GM12878 (cell line): ENCODE measurements around the gene MYO3B. TPM values are rescaled to one million over a fixed set of nuclear protein-coding genes. Genes with fewer than 3 reads are reported as not detected.

ENCODE experiments used
- ATAC-seq: fragments of 200-7000 bp; cut with Tn5 transposase; 3 replicates; pipeline ENCODE4 v1.9.1; 2020; ENCODE audit warnings: mild to moderate bottlenecking, moderate library complexity
- BruUV-seq: library from RNA; stranded (reverse); fragments of 400-500 nt; replicated peaks from 2 replicates; lab custom pipeline; 2021; lab: Mats Ljungman, UMichigan
- CTCF ChIA-PET: fragments of 300-600 bp; sonication (Branson Sonifier 250); formaldehyde crosslinking; extraction: SDS; loops from one replicate; lab custom pipeline; 2021; ENCODE audit warnings: inconsistent platforms; lab: Yijun Ruan, JAX
- POLR2A ChIA-PET: fragments of 350-600 bp; formaldehyde crosslinking; extraction: SDS; loops from one replicate; lab custom pipeline; 2021; ENCODE audit warnings: inconsistent platforms; lab: Charles Lee
- RAD21 ChIA-PET: fragments of 300-600 bp; sonication (Branson Sonifier 250); formaldehyde crosslinking; loops from one replicate; lab custom pipeline; 2023; ENCODE audit warnings: antibody characterized with exemption; ENCODE audit not compliant: unreplicated experiment; lab: Charles Lee
- SMC1A ChIA-PET: fragments of 300-600 bp; sonication (Branson Sonifier 250); formaldehyde crosslinking; loops from one replicate; lab custom pipeline; 2023; ENCODE audit not compliant: unreplicated experiment, uncharacterized antibody; lab: Charles Lee
- DNase-seq: peaks from one replicate; pipeline ENCODE4 v3.0.0-alpha.2; 2011; ENCODE audit warnings: low read depth, low spot score
- FAIRE-seq: peaks from 3 replicates; lab custom pipeline; 2011; peaks lifted over from hg19 to GRCh38; lab: Jason Lieb, UNC
- H2AFZ ChIP-seq: 2 replicates; pipeline ENCODE4 v1.6.0; 2011; ENCODE audit warnings: low read depth, low read length, control low read depth; ENCODE audit not compliant: control insufficient read depth
- H3K27ac ChIP-seq: 2 replicates; pipeline ENCODE4 v1.5.1; 2011; ENCODE audit warnings: control low read depth; ENCODE audit not compliant: control insufficient read depth, insufficient read depth
- H3K27me3 ChIP-seq, 2 experiments: replicated peaks in 1 of 2; 2 replicates each; pipeline versions ENCODE4 v1.6.0 to v1.6.1; 2011; ENCODE audit warnings: low read length in 1 of 2; ENCODE audit not compliant: control insufficient read depth in 2 of 2, insufficient read depth in 2 of 2
- H3K36me3 ChIP-seq, 2 experiments: 2 replicates each; pipeline ENCODE4 v1.5.1; 2011; ENCODE audit warnings: low read length in 1 of 2; ENCODE audit not compliant: control insufficient read depth in 2 of 2, insufficient read depth in 2 of 2
- H3K4me1 ChIP-seq: 2 replicates; pipeline ENCODE4 v1.6.1; 2011; ENCODE audit warnings: mild to moderate bottlenecking, low read length, moderate library complexity, mixed read lengths; ENCODE audit not compliant: control insufficient read depth, insufficient read depth
- H3K4me2 ChIP-seq: 2 replicates; pipeline ENCODE4 v1.6.0; 2011; ENCODE audit warnings: control low read depth; ENCODE audit not compliant: control insufficient read depth, insufficient read depth
- H3K4me3 ChIP-seq: fragments of 200-600 bp; sonication (generic); 2 replicates; pipeline ENCODE4 v1.5.1; 2016
- H3K79me2 ChIP-seq: 2 replicates; pipeline ENCODE4 v1.6.0; 2011; ENCODE audit warnings: low read length; ENCODE audit not compliant: control insufficient read depth, insufficient read depth
- H3K9ac ChIP-seq: 2 replicates; pipeline ENCODE4 v1.8.0; 2011; ENCODE audit warnings: low read length, control low read depth, mixed read lengths; ENCODE audit not compliant: control insufficient read depth, insufficient read depth
- H3K9me3 ChIP-seq: replicated peaks from 3 replicates; pipeline ENCODE4 v1.5.1; 2011; ENCODE audit warnings: mild to moderate bottlenecking, low read length; ENCODE audit not compliant: control insufficient read depth, insufficient read depth
- H4K20me1 ChIP-seq: 2 replicates; pipeline ENCODE4 v1.6.0; 2011; ENCODE audit not compliant: control insufficient read depth, insufficient read depth
- CBX3 ChIP-seq: fragments of 200-600 bp; sonication (generic); IDR thresholded peaks from 2 replicates; pipeline ENCODE4 v1.6.1; 2016; ENCODE audit warnings: low read depth, borderline replicate concordance
- IKZF2 ChIP-seq, 2 experiments: fragments of 450-650 bp; IDR thresholded peaks; 2 replicates each; pipeline ENCODE4 v1.6.1; 2017; ENCODE audit warnings: mild to moderate bottlenecking in 2 of 2, moderate library complexity in 2 of 2
- STAT3 ChIP-seq: IDR thresholded peaks from 2 replicates; pipeline ENCODE4 v1.6.1; 2011; ENCODE audit warnings: low read depth, low read length, improper control_type of control experiment
- TCF7 ChIP-seq: IDR thresholded peaks from 2 replicates; pipeline ENCODE4 v1.6.1; 2014; ENCODE audit warnings: antibody characterized with exemption, borderline replicate concordance
- ZNF207 ChIP-seq: fragments of 450-650 bp; IDR thresholded peaks from 2 replicates; pipeline ENCODE4 v1.6.1; 2014; ENCODE audit warnings: antibody characterized with exemption, mild to moderate bottlenecking, borderline replicate concordance
- ZNF384 ChIP-seq: IDR thresholded peaks from 2 replicates; pipeline ENCODE4 v1.6.1; 2012; ENCODE audit warnings: low read depth, mild to moderate bottlenecking, low read length, improper control_type of control experiment, borderline replicate concordance
- WGBS: methylation state at CpG from one replicate; pipeline ENCODE4 v1.1.6; 2016; ENCODE audit warnings: low lambda C conversion rate; ENCODE audit not compliant: insufficient replicate concordance, insufficient coverage; ENCODE audit errors: missing lambda C conversion rate; 5-methylcytosine and 5-hydroxymethylcytosine counted together
- in situ Hi-C: fragments of 300-500 bp; cut with MboI; formaldehyde crosslinking; loops from 9 replicates; pipeline ENCODE4 v1.14.3; 2018; ENCODE audit warnings: mixed read lengths
- intact Hi-C: fragments of 100-400 bp; cut with micrococcal nuclease; formaldehyde crosslinking; loops from one replicate; pipeline ENCODE4 v1.14.2; 2022; ENCODE audit not compliant: unreplicated experiment
- polyA plus RNA-seq, 11 experiments: library from polyadenylated mRNA; depleted of rRNA in 4 of 11; unstranded in 6 of 11; stranded (reverse) in 5 of 11; fragments of >200 nt; fragmentation: Nextera tagmentation in 4 of 11; fragmentation: Illumina TruSeq in 1 of 11; extraction: Ambion mirVana in 4 of 11; extraction: Trizol in 1 of 11; gene quantifications; 1 replicate in 1 of 11; 2 replicates in 10 of 11; pipeline versions ENCODE4 v1.2.1 to v1.2.3, GENCODE V29; 2011 to 2016; ENCODE audit warnings: inconsistent platforms in 2 of 11, missing spikeins in 2 of 11, low read depth in 1 of 11
- total RNA-seq, 4 experiments: library from RNA; depleted of rRNA in 3 of 4; stranded (reverse); fragments of >200 nt in 3 of 4; fragmentation: Illumina TruSeq in 1 of 4; extraction: Trizol in 1 of 4; gene quantifications; 2 replicates each; pipeline versions ENCODE4 v1.2.1 to v1.2.3, GENCODE V29; 2013 to 2021

MYO3B gene
- total and polyA plus RNA-seq, 10 of the 15 experiments (the other 5 are each of a cell fraction or from before 2014, with no cell fraction given), result 1.1 to 7.1 (median 2.1) TPM

- H2AFZ ChIP-seq, result no peak overlapping the region
- DNase-seq (no peak), FAIRE-seq (peak; percentile 18), ATAC-seq (no peak)
- BruUV-seq, result no TSS peak
- H3K27me3 ChIP-seq, result no peaks in the 10 kb centered on the region
- no peak overlapping the region for H3K9ac ChIP-seq
- H3K4me1 ChIP-seq, result no peaks in the 10 kb centered on the region
- H3K4me2 ChIP-seq, result no peak overlapping the region
- intact Hi-C loops, result no loop called here
- H3K79me2 ChIP-seq, result no peaks in the 10 kb centered on the region
- TF ChIP-seq ZNF207 (no peak), TCF7 (no peak), STAT3 (no peak), CBX3 (no peak)
- ChIA-PET SMC1A (interaction anchor here (2.4 kb wide), 1 partner anchor 8 kb away, joined by 16 read pairs; no protein-coding TSS in a partner anchor), POLR2A (no interaction called here), CTCF (no interaction called here), RAD21 (no interaction called here)
- in situ Hi-C loops, result no loop called here
- H3K27ac ChIP-seq, result no peak overlapping the region
- peaks cover 3% of the 10 kb centered on the region; the same call in 2 of the 3 replicates for H3K9me3 ChIP-seq
- H3K4me3 ChIP-seq, result no peak overlapping the region
- no peaks in the 10 kb centered on the region for H4K20me1 ChIP-seq
- WGBS, result 0% methylated on average over 1 of the region's 1 CpG
- H3K36me3 ChIP-seq, result no peaks in the 10 kb centered on the region
Observed at GRCh38 chr2:170288859-170289258, 110.9 kb downstream of the MYO3B start.

GRCh38 chr2:170291474-170291873, 113.5 kb downstream of the MYO3B start:
- ChIA-PET SMC1A (interaction anchor here (1.2 to 1.4 kb wide), 2 partner anchors 21 to 334 kb away, joined by 3 read pairs; no protein-coding TSS in a partner anchor), POLR2A (interaction anchor here (1.3 kb wide), 1 partner anchor 9 kb away, joined by 3 read pairs; no protein-coding TSS in a partner anchor), CTCF (interaction anchor here (1.3 to 1.4 kb wide), 2 partner anchors 12 to 33 kb away, joined by 4 to 5 read pairs; no protein-coding TSS in a partner anchor), RAD21 (no interaction called here)
- Histone ChIP-seq H3K4me1 (no peaks in the 10 kb centered on the region), H2AFZ (no peak overlapping the region), H3K9ac (no peak overlapping the region), H3K79me2 (no peaks in the 10 kb centered on the region), H3K27ac (no peak overlapping the region), H3K36me3 (no peaks in the 10 kb centered on the region), H3K27me3 (no peaks in the 10 kb centered on the region), H3K9me3 (peaks cover 3% of the 10 kb centered on the region; the same call in 2 of the 3 replicates), H3K4me3 (no peak overlapping the region), H3K4me2 (no peak overlapping the region), H4K20me1 (no peaks in the 10 kb centered on the region)
- DNase-seq, result no peak
- FAIRE-seq, result no peak
- intact Hi-C loops (no loop called here), in situ Hi-C loops (no loop called here)
- no peak for ATAC-seq
- 6% methylated on average over 1 of the region's 1 CpG for WGBS
- BruUV-seq, result no TSS peak
- 0 out of 2 replicates have a peak, but pooled peaks have one; percentile 34 for TF ChIP-seq ZNF384
- TF ChIP-seq IKZF2 (IDR thresholded peaks at IDR 0.05), result no peak
